HG02870 (cell line): Measurements from ENCODE around the gene MAN1A1.
"Not testable (repeated sequence)": the region's sequence is repeated elsewhere in the genome, so short reads cannot be mapped to it uniquely, and the experiment has no call there.

Experiments
- ATAC-seq: cut with Tn5 transposase; IDR thresholded peaks from one replicate; pipeline ENCODE4 v1.9.1; 2021; ENCODE audit warnings: mild to moderate bottlenecking, moderate library complexity; ENCODE audit not compliant: unreplicated experiment

The MAN1A1 gene

DNA sequence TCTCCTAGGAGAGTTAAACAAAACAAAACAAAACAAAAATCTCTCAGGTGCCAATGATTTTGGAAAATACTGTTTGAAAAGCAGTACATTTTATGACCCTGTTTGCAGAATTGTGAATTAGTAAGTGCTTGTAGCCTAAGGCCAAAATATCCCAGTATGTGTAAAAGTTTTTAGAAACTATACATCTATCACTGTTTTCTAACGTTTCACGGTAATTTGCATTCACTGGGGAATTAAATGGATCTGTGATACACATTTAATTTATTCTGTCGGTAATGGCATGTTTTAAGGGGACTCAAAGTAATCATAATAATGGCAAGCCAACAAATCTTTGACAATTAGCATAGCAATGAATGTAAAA, 175.5 kb downstream of the MAN1A1 start:
- ATAC-seq = no peak

GRCh38 chr6:119173249-119174084, 176.1 kb downstream of the MAN1A1 start:
- ATAC-seq = no peak

DNA sequence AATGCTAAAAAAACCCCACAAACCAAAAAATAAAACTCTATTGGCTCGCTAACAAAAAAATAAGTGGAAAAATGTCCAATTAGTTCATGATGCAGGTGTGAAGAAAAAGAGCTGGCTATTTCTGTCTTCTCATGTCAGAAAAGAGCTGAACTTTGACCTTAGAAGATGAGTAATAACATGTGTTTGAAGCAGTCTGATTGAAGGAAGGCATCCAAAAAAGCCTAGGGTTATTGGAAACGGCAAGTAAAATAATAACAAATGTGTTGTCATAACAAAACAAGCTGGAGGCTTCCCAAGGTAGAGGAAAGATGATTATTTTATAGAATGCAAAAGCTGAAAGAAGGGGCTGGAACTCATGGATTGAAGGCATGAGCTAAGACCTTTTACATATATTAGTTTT, 176.7 kb downstream of the MAN1A1 start:
- ATAC-seq = peak; percentile 28

- peak; percentile 38 for ATAC-seq
Observed at GRCh38 chr6:119171864-119172588, 177.5 kb downstream of the MAN1A1 start.

DNA sequence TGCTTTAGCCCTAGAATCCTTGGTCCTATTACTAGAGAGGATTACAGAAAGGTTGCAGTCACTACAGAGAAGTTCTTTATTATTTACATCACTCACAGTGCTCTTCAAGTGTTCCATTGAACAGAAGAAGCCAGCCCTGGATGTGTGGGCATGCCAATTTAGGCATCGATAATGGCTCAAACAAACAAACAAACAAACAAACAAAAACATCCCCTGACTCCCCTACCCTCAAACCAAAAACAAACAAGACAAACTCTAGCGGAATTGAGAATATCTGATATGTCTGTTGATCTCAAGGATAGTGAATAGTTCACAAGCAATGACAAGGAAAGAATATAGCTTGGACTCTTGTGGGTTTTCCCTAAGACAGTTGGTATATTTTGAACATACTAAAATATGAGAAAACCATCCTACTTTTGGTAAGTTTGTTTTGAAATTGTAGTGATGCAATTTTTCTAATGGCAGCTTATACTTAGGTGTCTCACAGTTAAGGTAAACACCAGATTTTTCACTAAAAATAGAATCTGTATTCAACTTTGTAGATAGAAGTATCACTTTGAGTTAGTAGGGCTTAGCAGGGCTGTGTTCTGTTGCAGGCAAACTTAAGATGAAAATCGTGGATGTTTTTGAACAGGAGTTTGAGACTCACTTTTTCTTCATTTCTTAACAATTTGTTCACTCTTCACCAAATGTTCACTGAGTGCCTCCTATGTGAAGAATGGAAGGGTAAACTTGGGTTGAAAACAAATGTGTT, 178.3 kb downstream of the MAN1A1 start:
- ATAC-seq = peak; percentile 60

- ATAC-seq = no peak
Observed at GRCh38 chr6:119170447-119171087, 179.0 kb downstream of the MAN1A1 start.

DNA sequence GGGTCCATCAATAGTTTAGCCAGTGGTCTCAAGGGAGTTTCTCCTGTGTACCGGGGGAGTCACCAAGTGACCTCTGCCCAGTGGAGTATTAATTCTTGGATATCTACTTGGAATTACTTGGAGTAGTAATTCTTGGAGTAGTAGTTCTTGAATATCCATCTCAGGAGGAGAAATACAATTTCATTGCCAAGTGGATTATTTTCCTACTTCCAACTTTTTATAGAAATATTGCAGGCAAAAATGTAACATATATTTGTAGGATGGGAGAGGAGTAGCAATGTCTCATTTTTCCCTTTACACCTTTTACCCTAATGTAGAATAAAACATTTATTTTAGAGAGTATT, 179.5 kb downstream of the MAN1A1 start:
- no peak for ATAC-seq

- ATAC-seq = not testable (repeated sequence)
Observed at GRCh38 chr6:119169355-119169754, 180.2 kb downstream of the MAN1A1 start.

GRCh38 chr6:119166024-119166784, 183.4 kb downstream of the MAN1A1 start:
- ATAC-seq = no peak

GRCh38 chr6:119163006-119163405, 186.6 kb downstream of the MAN1A1 start:
- no peak for ATAC-seq

DNA sequence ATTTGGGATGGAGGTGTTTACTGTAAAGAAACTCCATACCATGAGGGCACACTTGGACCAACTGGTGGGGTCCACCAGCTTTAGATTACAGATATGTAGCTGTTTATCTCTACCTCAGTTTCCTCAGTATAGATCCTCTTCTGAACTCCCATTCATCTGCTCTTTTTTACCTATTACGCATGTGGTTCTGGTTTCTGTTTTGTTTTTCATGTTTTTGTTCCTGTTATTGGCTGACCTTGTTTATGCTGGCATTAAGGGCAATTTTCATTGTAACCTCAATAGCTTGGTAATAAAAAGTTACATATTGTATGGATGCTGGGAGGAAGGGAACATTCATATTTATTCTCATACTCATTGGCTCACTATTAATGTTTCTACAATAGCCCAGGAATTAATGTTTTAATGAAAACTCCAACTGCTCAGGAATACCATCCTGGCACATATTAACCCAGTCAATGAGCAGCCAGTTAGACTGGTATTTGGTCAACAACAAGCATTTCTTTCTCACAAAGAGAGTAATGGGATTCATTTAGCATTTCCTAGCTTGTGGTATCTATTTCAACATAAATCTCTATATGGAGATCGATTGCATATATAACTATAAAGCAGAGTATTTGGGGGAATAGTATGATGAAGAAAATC, 187.3 kb downstream of the MAN1A1 start:
- peak; percentile 68 for ATAC-seq

- ATAC-seq = no peak
Observed at GRCh38 chr6:119161438-119161837, 188.1 kb downstream of the MAN1A1 start.

DNA sequence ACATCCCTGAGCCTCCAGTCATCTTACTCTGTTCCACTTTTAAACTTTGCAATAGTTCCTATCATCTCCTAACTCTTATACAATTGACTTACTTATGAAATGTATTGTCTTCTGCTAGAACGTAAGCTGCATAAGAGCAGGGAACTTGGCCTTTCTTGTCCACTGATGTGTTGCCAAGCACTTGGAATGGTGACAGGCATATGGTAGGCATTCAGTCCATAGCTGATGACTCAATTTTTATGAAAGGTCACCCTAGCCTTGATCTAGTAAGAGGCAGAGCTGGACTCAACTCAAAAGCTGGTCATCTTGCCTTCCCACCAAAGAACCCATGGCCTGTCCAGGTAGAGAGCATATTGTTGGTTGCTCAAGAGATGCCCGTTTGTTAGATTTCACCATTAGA, 188.7 kb downstream of the MAN1A1 start:
- ATAC-seq = no peak

- ATAC-seq = no peak
Observed at GRCh38 chr6:119158057-119158848, 191.3 kb downstream of the MAN1A1 start.

- no peak for ATAC-seq
Observed at GRCh38 chr6:119157506-119157815, 192.1 kb downstream of the MAN1A1 start.

DNA sequence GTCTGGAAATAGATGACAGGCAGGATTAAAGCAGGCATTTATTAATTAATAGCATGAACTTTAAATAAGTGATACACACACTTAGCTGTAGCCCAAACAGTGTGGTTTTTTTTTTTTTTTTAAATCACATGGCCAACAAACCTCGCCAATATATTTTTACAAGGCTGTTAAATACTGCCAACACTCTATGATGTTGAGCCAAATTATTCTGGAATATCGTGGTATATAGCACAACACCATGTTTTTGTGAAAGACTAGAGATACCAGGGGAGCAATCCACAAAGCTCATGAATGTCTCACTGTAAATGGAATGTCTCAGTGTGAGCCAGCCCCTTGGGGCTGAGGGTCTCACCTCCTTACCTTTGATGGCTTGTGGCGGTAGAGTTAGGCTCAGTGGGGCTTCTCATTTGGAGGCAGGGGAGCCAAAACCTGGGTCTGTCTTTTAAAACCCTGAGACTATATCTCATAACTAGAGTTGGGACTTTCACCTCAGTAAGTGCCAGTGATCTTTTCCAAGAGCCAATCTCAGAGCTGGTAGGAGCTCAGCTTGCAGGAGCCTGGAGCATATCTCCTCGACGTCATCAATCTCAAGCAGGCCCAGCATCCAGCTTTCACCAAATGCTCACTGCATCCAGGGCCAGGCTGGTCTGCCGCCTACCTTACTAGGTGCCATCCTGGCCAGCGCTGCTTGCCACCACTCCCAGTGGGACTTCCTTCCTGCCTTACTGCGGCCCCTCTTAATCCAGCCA, 192.6 kb downstream of the MAN1A1 start:
- no peak for ATAC-seq

GRCh38 chr6:119156082-119156481, 193.5 kb downstream of the MAN1A1 start:
- ATAC-seq = not testable (repeated sequence)

DNA sequence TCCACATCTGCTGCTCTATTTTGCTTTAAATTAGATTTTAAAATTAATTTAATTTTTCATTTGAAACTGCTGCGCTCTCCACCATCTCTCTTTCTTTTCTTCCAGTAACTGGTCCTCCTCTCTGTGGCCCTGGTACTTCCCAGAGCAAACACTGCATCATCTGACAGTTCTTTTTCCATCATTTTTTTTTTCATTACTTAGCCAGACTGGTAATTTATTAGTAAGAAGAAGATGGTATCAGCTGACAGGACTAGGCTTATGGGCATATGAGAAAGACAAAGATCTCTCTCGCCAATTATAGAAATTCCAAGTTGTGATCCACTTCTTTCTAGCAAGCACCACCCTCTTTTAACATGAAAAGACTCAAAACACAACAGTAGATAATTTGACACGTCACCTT, 197.4 kb downstream of the MAN1A1 start:
- no peak for ATAC-seq
